GM12878 (cell line): ENCODE results near the gene MT1X. TPM values are rescaled to one million over a fixed set of nuclear protein-coding genes. Genes with fewer than 3 reads are reported as not detected.

Source experiments
- BCLAF1 ChIP-seq: fragments of 450-650 bp; IDR thresholded peaks from 2 replicates; pipeline ENCODE4 v1.6.1; 2017; ENCODE audit warnings: antibody characterized with exemption, mild to moderate bottlenecking, moderate library complexity
- CREM ChIP-seq: IDR thresholded peaks from 2 replicates; pipeline ENCODE4 v1.6.1; 2014; ENCODE audit warnings: antibody characterized with exemption, low read depth
- FOS ChIP-seq: IDR thresholded peaks from 3 replicates; pipeline ENCODE4 v1.6.1; 2011; ENCODE audit warnings: borderline replicate concordance; ENCODE audit not compliant: insufficient read length; ENCODE audit errors: extremely low read depth
- FOXK2 ChIP-seq: fragments of 450-650 bp; IDR thresholded peaks from 2 replicates; pipeline ENCODE4 v1.6.1; 2017; ENCODE audit warnings: mild to moderate bottlenecking, moderate library complexity
- NRF1 ChIP-seq: conservative IDR thresholded peaks from 2 replicates; pipeline ENCODE4 v1.6.1; 2011; ENCODE audit warnings: mild to moderate bottlenecking, low read depth, low read length, improper control_type of control experiment
- POLR2AphosphoS2 ChIP-seq: IDR thresholded peaks from 2 replicates; pipeline ENCODE4 v1.6.1; 2011; ENCODE audit warnings: low read depth, mild to moderate bottlenecking, low read length, improper control_type of control experiment, moderate library complexity
- polyA plus RNA-seq, 11 experiments: library from polyadenylated mRNA; depleted of rRNA in 4 of 11; unstranded in 6 of 11; stranded (reverse) in 5 of 11; fragments of >200 nt; fragmentation: Nextera tagmentation in 4 of 11; fragmentation: Illumina TruSeq in 1 of 11; extraction: Ambion mirVana in 4 of 11; extraction: Trizol in 1 of 11; gene quantifications; 1 replicate in 1 of 11; 2 replicates in 10 of 11; pipeline versions ENCODE4 v1.2.1 to v1.2.3, GENCODE V29; 2011 to 2016; ENCODE audit warnings: inconsistent platforms in 2 of 11, missing spikeins in 2 of 11, low read depth in 1 of 11
- total RNA-seq, 4 experiments: library from RNA; depleted of rRNA in 3 of 4; stranded (reverse); fragments of >200 nt in 3 of 4; fragmentation: Illumina TruSeq in 1 of 4; extraction: Trizol in 1 of 4; gene quantifications; 2 replicates each; pipeline versions ENCODE4 v1.2.1 to v1.2.3, GENCODE V29; 2013 to 2021
- TF ChIP-seq, protein P1 (sequence below): fragments of 450-650 bp; IDR thresholded peaks from 2 replicates; pipeline ENCODE4 v1.6.1; 2018; ENCODE audit warnings: borderline replicate concordance, mild to moderate bottlenecking; ENCODE audit not compliant: partially characterized antibody

MT1X gene
- total and polyA plus RNA-seq, 10 of the 15 experiments (the other 5 are each of a cell fraction or from before 2014, with no cell fraction given) = 5.8 to 65.6 (median 15.4) TPM

DNA sequence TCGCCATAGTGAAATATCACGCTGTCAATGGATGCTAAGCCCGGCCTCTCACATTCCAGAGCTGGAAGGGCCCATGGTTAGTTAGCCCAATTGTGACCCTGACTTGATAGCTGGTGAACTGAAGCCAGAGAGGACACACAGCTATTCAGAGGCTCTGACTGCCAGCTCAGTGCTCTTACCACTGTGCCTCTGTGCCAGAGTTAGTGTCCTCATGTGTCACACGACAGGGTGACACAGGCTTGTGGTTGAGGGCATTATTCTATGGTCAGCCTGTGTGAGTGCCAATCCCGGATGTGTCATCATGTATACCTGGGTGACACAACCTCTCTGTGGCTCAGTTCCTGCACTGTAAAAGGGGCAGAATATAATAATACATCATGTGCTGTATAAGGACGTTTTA lies 2.5 kb upstream of the MT1X start (continued):
- TF ChIP-seq POLR2AphosphoS2 = no peak
- TF ChIP-seq FOS = no peak
- TF ChIP-seq CREM = no peak
- TF ChIP-seq NRF1 = no peak
- TF ChIP-seq BCLAF1 = no peak
- TF ChIP-seq, protein P1, sequence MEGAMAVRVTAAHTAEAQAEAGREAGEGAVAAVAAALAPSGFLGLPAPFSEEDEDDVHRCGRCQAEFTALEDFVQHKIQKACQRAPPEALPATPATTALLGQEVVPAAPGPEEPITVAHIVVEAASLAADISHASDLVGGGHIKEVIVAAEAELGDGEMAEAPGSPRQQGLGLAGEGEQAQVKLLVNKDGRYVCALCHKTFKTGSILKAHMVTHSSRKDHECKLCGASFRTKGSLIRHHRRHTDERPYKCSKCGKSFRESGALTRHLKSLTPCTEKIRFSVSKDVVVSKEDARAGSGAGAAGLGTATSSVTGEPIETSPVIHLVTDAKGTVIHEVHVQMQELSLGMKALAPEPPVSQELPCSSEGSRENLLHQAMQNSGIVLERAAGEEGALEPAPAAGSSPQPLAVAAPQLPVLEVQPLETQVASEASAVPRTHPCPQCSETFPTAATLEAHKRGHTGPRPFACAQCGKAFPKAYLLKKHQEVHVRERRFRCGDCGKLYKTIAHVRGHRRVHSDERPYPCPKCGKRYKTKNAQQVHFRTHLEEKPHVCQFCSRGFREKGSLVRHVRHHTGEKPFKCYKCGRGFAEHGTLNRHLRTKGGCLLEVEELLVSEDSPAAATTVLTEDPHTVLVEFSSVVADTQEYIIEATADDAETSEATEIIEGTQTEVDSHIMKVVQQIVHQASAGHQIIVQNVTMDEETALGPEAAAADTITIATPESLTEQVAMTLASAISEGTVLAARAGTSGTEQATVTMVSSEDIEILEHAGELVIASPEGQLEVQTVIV = no peak
- no peak for TF ChIP-seq FOXK2
- TF ChIP-seq, all 136 proteins: peak for 0
